NCI-H446 treated with DMSO at 0.1 percent for 48 hours (cell line): ENCODE data around the gene IL4.

Source experiments
- DNase-seq: peaks from one replicate; lab custom pipeline; 2025; lab: John Stamatoyannopoulos, UW

IL4 gene

DNA sequence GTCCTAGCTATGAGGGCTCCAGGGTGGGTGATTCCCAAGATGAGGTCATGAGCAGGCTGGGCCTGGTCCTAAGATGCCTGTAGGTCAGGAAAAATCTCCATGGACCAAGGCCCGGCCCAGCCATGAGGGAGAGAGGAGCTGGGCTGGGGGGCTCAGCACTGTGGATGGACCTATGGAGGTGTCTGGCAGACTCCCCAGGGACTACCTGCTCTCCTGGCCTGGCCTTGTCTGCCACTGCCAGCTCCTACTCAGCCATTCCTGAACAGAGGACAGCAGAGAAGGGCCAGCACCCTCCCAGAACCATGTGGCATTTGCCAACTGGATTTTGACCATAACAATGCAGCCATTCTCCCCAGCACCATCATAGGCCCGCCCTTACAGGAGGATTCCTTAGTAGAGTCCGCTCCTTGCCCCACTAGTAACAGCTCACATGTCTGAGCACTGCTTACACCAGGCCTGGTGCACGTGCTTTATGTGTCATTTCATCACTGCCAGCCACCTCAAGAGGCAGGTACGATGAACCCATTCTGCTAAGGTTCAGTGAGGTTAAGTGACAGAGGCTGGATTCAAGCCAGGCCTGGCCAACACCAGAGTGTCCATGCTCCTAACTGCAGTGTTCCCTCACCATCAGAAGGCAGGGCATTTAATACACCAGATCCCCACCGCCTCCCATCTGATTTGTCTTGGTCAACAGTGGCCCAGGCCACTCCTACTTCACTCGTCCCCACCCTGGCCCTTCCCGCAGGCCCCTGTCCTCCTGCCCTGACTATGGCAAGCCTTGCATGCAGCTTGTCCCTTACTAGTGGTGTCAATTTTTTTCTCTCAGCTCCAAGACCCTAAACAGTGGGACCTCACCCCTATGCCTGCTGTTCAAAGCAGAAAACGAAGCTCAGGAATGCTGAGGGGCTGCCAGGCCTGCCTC is 15.1 kb upstream of the IL4 start:
- no peak for DNase-seq

GRCh38 chr5:132659598-132660493 is 13.9 kb upstream of the IL4 start:
- no peak for DNase-seq

DNA sequence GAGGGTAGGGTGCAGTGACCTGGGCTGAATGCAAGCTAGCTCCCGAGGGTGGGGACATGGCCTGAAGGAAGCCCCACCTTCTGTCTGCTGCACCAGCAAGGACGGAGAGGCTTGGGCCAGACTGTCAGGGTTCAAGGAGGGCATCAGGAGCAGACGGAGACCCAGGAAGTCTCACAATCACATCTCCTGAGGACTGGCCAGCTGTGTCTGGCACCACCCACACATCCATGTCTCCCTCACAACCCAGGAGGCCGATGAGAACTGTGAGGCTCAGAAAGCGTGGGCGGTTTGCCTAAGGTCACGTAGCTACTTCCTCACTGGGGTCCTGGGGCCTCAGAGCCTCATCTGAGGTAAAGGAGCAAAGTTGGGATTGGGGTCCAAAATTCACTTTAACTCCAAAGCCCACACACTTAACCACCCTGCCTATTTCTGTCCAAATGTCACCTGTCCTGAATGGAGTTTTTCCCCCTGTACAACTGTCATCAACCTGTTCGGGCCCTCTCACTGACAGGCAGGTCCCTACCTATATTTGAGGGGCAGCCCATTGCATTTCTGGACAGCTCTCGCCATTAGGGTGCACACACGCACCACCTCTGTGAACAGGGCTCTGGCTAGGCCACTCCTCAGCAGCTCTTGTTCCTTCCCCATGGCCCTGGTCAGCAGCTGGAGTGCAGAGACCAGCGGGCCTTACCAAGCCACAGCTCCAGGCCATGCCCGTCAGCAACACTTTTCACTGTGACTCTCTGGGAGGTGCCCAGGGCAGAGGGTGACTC is 12.4 kb upstream of the IL4 start:
- no peak for DNase-seq

DNA sequence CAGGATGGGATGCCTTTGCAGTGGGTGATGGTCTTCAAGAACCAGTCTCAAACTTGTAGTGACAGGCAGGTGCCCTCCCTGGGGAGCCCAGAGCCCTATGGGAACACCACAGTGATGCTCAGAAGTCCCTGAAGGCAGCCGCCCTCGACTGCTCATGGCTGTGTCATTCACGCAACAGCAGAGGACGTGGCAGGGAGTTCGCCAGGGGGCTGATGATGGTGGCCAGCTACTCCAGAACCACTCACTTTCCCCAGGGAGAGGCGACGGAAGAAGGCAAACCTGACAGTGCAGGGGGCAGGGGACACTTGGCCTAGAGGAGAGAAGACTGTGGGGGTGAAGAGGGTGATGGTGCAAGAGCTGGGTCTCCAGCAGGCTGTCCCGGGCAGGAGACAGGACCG is 11.8 kb upstream of the IL4 start:
- no peak for DNase-seq

DNA sequence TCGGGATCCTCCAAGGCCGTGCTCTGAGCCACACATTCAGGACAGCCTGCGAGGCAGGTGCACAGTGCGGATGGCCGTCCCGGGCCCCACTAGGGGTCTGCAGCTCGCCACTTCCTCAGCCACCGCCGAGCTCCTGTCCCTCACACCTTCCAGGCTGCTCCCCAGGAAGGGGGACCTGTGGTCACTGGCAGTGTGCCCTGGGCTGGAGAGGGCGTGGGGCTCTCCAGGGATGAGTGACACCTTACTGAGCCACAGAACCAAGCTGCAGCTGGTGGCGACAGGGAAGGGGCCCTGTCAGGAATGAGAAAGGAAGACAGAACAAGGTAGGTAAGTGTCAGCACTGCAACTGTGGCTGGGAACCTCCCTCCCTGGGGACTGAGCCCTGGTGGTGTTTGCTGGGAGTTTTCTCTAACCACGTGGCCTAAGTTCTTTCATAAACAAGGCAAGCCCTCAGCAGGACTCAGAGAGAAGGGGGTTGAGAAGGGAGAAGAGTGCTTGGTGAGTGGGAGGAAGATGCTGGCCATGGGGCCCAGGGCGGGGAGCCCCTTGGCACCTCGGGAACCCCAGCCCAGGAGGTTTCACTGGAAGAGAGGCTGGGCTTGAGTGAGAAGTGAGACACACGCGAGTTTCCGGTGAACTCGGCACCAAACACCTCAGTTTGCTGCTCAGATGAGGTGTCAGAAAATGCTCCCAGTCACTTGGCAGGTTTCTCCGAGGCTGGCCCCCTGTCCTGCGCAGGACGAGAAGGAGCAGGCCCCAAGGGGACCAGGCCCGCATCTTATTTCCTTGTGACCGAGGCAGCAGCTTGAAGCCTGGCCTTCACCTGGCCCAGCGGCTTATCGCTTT is 10.6 kb upstream of the IL4 start:
- DNase-seq: no peak

- no peak for DNase-seq
Observed at GRCh38 chr5:132663771-132664695, 9.8 kb upstream of the IL4 start.

DNA sequence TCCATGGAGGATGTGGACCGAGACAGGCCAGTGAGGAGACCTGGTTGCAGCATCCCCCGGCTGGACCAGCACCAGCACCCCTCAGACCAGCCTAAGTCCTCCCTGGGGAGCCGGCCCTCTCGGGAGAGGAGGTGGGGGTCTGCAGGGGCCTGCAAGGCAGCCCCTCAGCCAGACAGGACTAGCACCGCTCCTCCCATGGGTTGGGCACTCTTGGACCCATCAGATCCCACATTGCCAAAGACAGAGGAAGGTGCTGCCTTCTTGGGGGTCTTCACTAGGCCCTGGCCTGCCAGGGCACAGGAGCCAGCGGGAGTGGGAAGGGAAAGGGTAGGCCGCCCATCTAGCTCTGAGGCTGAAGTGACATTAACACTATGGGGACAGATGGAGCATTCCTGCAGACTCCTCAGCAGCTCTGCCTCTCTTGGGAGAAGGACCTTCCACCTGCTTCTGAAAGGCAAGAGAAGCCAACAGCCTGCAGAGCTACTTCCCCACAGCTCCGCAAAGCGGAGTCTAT is 9.0 kb upstream of the IL4 start:
- DNase-seq: no peak

GRCh38 chr5:132665574-132666080 is 8.2 kb upstream of the IL4 start:
- DNase-seq: no peak

DNA sequence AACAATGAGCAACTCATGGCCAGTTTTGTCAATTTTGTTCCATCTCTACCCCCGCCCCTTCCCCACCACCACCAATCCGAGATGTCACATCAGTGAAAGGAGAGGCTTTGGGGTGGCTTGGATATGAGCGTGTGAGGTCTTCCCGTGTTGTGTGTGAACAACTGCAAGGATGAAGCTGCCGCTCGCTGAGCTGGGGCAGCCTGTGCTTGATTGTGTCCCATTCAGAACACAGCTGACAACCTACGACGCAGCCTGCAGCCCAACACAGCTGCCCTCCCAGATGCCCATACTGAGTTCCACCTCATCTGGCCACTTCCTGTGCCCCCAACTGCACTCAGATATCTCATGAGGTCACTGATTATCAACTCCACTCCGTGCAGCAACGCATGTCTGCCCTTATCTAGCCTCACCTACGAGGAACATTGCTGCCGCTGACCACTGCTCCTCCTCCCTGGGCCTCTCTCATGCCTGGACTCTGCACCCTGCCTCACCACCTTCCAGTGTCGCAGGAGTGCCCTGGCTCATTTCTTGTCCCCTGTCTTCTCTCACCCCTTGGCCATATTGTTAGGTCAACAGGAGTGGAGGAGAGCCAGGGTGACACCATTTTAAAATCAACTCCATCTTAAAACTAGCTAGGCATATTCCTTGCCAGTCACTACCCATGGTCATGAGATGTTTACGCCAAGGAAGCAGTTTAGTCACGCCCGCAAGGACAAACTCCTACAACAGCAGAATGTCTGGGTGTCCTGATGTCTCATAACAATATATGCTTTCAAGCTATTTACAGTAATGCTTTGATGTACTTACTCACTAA is 7.3 kb upstream of the IL4 start:
- DNase-seq: no peak

GRCh38 chr5:132667309-132667708 is 6.5 kb upstream of the IL4 start:
- no peak for DNase-seq

DNA sequence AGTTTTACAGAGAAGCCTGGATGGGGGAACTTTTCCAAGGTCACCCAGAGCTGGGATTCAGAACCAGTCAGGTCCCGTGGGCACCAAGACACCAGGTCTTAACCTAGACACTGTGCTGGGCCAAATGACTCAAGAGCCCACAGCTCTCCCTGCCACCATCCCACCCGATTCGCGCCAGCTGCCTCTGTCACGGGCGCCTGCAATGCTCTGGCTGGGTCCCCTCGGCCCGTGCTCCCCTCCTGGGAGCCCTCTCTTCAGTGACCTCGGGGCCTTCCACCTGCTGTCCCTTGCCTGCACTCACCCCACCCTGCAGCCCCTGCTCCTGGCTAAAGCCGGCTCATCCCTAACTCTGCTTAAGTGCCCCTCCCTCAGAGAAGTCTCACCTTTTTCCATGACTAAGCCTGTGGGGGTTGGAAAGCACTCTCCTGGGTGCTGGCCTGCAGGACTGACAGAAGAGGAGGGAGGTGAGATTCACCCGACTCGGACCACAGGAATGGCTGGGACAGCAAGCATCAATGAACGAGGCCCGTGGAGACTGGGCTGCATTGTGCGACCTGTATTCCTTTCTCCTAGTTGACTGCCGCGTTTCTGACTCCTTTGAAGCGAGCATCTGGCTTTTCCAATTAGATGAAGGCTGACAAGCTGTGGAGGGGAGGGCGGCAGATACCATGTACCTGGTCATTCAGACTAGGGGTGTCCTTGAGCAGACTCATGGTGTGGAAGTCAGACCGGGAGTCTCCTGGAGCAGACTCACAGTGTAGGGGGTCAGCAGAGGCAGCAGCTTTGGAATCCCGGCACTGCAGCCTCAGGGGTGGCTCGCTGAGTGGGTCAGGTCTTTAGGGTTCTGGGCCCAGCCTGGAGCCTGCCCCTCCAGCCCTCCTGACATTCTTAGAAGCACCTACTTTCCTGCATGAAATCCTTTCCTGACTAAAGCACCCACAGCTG is 5.8 kb upstream of the IL4 start:
- DNase-seq: no peak

GRCh38 chr5:132668706-132669454 is 4.9 kb upstream of the IL4 start:
- no peak for DNase-seq

- no peak for DNase-seq
Observed at GRCh38 chr5:132669455-132669820, 4.4 kb upstream of the IL4 start.

DNA sequence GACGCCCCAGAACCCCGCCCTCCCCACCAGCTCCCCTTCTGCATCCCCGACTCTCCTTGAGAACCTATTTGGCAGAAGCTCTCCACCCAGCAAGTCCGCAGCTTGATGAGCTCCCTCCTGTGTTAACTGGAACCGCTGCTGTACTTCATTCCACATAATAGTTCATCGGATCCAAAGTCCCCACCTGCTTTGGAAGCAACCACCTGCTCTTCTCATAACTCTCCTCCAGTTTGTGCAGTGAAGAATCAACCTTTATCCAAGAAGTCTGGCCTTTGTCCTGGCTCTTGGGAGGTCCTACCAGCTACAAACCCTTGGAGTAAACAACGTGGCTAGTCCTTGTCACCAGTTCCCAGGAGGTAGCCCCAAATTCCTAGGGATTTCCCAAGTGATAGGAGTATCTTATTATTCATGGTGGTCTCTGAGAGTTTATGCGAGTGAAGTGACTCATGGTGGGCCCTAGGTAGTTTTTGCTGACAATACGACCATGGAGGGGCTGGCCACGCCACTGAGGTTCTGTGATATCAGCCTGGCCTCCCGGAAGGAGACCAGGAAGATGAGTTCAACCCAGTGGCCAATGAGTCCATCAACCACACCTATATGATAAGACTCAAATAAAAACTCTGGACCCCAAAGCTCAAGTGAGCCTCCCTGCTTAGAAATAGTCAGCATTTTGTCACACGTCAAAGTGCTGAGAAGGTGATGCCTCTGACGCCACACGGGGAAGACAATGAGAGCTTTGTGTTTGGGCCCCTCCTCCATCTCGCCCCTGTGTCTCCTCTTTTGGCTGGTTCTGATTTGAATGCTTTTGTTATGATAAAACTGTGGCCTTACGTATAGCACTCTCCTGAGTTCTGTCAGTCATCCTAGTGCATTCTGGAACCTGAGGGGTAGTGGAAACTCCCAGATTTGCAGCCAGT is 3.6 kb upstream of the IL4 start:
- no peak for DNase-seq

DNA sequence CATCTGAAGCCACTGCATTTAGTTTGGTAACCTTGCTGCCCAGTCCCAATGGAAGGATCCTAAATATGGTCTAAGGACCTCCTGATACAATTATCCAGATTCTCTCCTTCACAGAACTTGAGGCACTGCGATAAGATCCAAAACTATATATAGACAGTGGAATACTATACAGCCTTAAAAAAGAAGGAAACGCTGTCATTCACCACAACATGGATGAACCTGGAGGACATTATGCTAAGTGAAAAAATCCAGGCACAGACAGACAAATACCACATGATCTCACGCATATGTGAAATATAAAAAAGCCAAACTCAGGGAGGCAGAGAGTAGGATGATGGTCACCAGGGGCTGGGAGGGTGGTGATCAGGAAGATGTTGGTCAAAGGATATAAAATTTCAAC is 2.8 kb upstream of the IL4 start:
- no peak for DNase-seq

DNA sequence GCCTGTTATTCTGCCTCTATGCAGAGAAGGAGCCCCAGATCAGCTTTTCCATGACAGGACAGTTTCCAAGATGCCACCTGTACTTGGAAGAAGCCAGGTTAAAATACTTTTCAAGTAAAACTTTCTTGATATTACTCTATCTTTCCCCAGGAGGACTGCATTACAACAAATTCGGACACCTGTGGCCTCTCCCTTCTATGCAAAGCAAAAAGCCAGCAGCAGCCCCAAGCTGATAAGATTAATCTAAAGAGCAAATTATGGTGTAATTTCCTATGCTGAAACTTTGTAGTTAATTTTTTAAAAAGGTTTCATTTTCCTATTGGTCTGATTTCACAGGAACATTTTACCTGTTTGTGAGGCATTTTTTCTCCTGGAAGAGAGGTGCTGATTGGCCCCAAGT is 301 bp upstream of the IL4 start:
- no peak for DNase-seq
